Esophagus muscularis mucosa (tissue), 4 donors: ENCODE results near the gene GABRB2.

ENCODE experiments used
- EP300 ChIP-seq: sonication (generic); formaldehyde crosslinking; IDR thresholded peaks from one replicate; pipeline ENCODE4 v1.6.1; 2017; ENCODE audit warnings: antibody characterized with exemption
- POLR2A ChIP-seq: fragments of 450-650 bp; IDR thresholded peaks from one replicate; pipeline ENCODE4 v1.6.1; 2017; ENCODE audit warnings: antibody characterized with exemption, moderate library complexity, mild to moderate bottlenecking, low read depth
- POLR2AphosphoS5 ChIP-seq, 2 donors: sonication (generic); formaldehyde crosslinking; IDR thresholded peaks; one replicate each; pipeline ENCODE4 v1.6.1; 2017; ENCODE audit warnings: antibody characterized with exemption in 2 of 2
- TF ChIP-seq, protein P1 (sequence below), 3 experiments: fragments of 200-600 bp in 2 of 3; fragments of 450-650 bp in 1 of 3; sonication (generic) in 2 of 3; IDR thresholded peaks; one replicate each; pipeline ENCODE4 v1.5.1; 2017 to 2019; ENCODE audit warnings: antibody characterized with exemption in 3 of 3, mild to moderate bottlenecking in 2 of 3, moderate library complexity in 1 of 3

DNA sequence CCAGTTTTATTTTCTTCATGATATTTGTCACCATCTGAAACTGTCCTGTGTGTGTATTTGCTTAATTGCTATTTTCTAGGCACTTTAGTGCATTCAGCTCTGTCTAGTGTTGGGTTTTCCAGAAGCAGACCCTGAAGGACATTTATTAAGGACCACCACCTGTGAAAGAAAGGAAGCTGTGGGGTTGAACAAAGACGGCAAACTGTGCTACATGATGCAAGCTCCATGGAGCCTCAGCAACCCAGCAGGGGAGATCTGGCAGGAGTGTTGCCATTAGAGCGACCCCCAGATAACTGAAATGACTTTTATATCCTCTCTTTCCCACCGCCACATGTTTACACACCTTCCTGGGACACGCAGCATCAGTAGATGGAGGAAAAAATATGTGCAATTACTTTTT, 125.5 kb downstream of the GABRB2 start:
- no peak for TF ChIP-seq POLR2AphosphoS5 (IDR thresholded peaks at IDR 0.05)
- TF ChIP-seq, protein P1, sequence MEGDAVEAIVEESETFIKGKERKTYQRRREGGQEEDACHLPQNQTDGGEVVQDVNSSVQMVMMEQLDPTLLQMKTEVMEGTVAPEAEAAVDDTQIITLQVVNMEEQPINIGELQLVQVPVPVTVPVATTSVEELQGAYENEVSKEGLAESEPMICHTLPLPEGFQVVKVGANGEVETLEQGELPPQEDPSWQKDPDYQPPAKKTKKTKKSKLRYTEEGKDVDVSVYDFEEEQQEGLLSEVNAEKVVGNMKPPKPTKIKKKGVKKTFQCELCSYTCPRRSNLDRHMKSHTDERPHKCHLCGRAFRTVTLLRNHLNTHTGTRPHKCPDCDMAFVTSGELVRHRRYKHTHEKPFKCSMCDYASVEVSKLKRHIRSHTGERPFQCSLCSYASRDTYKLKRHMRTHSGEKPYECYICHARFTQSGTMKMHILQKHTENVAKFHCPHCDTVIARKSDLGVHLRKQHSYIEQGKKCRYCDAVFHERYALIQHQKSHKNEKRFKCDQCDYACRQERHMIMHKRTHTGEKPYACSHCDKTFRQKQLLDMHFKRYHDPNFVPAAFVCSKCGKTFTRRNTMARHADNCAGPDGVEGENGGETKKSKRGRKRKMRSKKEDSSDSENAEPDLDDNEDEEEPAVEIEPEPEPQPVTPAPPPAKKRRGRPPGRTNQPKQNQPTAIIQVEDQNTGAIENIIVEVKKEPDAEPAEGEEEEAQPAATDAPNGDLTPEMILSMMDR (IDR thresholded peaks at IDR 0.05): no peak
- no peak for TF ChIP-seq POLR2A
- TF ChIP-seq EP300: no peak
